ENCODE data around the gene EMCN.
"Not testable (repeated sequence)": the region's sequence is repeated elsewhere in the genome, so short reads cannot be mapped to it uniquely, and the experiment has no call there.

Gene EMCN, protein sequence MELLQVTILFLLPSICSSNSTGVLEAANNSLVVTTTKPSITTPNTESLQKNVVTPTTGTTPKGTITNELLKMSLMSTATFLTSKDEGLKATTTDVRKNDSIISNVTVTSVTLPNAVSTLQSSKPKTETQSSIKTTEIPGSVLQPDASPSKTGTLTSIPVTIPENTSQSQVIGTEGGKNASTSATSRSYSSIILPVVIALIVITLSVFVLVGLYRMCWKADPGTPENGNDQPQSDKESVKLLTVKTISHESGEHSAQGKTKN

DNA sequence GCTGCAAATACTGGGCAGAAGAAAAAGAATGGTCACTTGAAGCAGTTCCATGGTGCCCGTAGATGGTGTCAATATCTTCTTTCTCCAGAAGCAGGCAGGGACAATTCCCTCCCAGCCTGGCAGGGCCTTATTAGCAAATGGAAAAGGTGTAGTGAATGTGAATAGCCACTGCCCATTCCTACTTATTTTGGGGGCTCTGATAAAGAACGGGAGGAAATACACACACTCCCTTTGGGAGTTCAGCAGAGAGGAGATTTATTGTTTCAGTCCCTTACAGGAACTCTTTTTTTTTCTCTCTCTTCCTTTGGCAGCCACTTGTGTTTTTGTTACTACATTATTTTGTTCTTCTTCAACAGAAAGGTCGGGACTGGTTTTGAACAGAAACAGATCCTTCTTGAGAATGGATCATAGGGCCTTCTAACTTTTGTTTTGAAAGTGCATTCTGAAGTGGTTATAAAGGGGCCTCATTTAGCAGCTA lies at the start of gene EMCN:
Gene EMCN (minus strand): TSS at position 159 of the 478 bp plus-strand sequence. CDS start 108 bp downstream, at position 51.
- DNase-seq (ENCODE audit: low read depth), result no peak

DNA sequence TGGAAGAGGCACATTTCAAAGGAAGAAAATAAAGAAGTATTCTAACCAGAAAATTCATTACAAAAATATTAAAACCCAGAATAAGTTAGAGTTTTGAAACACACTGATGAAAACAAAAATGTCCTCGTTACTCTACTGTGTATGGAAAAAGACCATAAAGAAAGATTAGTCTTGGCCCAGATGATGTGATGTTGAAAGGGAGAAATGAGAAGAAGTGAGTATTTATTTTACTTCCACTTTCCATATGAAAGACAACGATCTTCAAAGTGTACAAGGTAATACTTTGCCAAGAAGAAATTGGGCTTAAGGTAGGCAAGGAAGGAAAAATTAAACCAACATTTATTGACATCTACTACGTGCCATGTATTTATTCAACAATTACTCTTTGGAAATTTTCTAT lies 48.6 kb upstream of the EMCN start:
- no peak for DNase-seq (ENCODE audit: low read depth)

DNA sequence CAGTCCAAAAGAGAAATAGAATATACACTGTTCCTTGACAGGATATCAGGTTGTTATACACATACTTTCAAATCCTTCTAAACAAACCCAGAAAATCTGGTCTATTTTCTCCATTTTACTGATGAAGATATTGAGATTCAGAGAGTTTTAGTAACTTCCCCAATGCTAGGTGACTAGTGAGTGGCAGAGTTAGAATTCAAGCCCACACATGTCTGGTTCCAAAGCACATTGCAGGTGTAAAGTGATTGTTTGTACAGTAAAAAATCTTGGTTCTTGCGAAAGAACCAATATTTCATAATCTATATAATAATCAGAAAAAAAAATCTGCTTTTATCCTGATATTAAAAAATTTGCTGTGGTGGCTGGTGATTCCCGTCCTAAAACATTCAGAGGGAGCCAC lies 39.5 kb upstream of the EMCN start:
- no peak for DNase-seq (ENCODE audit: low read depth)

DNA sequence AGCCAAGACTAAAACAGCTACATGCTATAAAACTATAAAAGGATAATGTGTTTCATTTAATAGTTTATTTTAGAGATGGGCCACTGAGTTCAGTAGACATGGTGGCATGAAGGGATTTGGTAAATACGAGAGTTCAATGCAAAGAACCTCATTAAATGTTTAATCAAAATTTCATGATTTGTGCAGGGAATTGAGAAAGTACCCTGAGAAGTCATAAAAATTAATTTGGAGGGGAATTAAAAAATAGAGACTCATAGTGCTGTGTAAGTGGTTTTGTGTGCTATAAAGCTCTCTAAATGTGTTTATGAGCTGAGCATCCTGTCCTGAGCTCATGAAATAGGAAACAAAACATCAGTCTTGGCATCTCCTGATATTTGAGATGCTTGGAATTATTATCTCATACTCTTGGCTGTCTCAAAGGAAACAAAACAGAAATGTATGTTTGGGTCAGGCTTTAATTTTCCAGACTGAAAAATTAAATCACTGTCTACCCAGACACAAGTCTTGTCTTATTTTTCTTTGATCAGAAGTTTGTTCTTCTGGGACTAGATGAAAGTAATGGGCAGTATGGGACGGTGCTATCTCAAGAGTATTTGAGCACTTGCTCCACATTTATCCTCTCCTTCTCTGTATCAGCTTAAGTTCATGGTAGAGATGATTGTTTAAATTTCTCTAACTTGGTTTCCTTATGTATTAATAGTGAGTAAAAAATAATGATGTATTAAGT lies 38.0 kb upstream of the EMCN start:
- DNase-seq (ENCODE audit: low read depth), result no peak

DNA sequence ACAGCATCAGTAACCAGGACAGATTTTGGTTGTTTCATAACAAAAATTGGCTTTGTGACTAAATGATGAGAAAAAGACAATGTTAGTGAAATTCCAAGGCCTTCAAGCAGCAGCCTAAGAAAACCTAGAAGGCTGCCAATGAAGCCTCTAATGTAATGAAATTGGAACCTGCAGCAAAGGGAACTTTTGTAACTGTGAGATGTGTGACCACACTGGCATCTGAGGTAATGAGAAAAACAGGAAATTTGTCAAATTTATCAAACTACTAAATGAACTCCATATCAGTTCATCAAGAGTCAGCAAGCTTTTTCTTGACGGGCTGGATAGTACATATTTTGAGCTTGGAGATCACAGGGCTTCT lies 30.4 kb upstream of the EMCN start:
- no peak for DNase-seq (ENCODE audit: low read depth)

DNA sequence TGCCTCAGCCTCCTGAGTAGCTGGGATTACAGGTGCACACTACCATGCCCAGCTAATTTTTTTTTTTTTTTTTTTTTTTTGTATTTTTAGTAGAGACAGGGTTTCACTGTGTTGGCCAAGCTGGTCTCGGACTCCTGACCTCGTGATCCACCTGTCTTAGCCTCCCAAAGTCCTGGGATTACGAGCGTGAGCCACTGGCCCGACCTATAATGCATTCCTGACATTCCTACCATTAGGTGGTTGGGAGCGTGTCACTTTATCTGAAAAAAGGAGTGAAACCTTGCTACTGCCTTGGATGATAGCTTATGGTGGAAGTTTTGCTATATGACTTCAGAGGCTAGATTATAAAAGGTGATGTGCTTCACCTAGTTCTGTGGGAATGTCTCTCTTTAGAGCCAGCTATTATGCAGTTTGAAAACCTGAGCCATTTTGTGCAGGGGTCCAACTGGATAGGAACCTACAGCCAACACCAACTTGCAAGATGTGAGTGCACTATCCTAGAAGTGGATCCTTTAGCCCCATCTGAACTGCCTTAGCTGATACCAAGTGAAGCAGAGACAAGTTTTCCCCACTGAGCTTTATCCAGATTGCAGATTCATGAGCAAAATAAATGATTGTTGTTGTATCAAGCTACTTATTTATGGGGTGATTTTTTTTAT lies 29.8 kb upstream of the EMCN start:
- DNase-seq (ENCODE audit: low read depth), result no peak

DNA sequence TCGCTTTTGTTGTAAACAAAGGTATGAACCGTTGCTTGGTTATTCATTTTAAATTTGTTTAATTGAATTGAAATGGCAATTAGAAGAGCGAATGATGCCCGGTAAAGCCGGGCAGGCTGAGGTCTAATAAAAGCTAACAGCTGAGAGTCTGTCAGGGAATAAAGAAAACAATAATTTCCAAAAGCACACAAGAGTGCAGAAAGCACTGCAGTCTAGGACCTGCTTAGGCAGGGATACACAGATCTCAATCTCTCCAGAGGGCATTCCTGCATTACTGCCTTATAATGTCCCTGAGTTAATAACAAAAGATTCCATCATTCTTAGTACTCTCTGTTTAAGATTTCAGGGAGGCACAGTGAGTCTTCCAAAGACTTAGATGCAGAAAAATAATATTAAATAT lies 27.6 kb upstream of the EMCN start:
- no peak for DNase-seq (ENCODE audit: low read depth)

DNA sequence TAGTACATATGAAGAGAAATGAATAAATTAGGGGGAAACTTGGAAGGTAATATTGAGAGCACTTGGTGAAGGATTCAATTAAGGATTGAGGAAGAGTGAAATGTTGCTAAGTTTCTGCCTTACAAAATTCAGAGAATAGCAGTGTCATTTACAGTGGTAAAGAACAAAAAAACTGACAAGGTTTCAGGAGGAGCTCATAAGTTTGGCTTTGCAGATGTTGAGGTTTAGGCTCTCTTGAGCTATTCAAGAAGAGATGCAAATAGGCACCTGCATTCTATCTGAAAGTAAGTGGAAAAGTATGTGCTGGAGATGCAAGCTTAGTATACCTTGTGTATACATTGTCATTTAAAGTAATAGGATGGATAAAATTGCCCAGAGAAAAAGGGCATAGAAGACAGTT lies 22.3 kb upstream of the EMCN start:
- no peak for DNase-seq (ENCODE audit: low read depth)

DNA sequence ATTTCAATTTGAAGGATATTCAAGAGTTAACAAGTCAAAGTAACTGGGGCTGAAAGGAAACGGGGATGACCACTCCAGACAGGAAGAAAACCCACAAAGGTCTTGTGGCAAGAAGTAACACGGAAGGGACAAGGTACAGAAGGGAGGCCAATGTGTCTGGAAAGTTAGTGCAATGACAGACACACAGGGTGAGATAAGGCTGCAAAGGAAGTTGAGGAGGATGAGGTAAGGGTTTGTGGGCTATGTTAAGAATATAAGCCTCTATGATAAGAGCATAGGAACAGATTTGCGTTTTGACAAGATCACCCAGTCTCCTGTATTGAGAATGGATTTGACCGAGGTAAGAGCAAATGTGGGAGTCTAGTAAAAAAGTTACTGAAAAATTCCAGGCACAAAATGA lies 21.9 kb upstream of the EMCN start:
- no peak for DNase-seq (ENCODE audit: low read depth)

DNA sequence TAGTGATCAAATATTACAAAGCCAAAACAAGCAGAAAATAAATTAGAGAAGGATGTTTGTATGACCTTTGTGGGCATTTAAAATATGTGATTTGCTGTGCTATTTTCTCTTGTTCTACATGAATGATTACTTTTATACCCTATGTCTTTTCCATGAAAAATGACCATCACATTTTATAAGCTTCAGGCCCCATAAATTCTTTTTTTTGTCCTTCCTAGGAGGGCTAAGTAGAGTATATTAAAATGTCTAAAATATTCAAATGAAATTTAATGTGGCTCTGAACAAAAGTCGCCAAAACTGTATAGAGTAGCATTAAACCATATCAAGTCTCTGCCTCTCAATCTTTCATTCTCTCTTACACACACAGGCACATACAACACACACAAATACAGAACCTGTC lies 15.9 kb upstream of the EMCN start:
- no peak for DNase-seq (ENCODE audit: low read depth)

DNA sequence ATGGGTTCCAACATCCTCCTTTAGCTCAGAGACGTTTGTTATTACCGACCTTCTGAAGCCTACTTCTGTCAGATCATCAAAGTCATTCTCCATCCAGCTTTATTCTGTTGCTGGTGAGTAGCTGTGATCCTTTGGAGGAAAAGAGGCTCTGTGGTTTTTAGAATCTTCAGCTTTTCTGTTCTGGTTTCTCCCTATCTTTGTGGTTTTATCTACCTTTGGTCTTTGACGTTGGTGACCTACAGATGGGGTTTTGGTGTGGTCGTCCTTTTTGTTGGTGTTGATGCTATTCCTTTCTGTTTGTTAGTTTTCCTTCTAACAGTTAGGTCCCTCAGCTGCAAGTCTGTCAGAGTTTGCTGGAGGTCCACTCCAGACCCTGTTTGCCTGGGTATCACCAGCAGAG lies 12.3 kb upstream of the EMCN start:
- DNase-seq (ENCODE audit: low read depth), result not testable (repeated sequence)

DNA sequence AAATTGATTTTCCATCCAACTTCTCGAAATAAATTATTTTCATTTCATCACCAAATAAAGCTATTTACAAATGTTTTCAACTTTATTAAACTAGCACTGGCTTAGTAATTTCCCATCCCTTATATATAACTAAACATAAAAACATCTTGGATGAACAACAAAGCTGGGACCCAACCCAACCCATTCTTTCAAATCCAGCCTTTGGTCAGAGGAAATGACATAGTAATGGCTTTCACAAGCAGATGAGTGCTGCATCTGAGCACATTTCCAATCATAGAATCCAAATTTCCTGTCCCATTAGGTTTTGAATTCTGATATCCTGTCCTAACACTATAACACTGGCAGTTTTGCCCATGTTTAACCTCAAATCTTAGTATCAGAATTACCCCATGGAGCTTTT lies 7.9 kb upstream of the EMCN start:
- DNase-seq (ENCODE audit: low read depth), result no peak

DNA sequence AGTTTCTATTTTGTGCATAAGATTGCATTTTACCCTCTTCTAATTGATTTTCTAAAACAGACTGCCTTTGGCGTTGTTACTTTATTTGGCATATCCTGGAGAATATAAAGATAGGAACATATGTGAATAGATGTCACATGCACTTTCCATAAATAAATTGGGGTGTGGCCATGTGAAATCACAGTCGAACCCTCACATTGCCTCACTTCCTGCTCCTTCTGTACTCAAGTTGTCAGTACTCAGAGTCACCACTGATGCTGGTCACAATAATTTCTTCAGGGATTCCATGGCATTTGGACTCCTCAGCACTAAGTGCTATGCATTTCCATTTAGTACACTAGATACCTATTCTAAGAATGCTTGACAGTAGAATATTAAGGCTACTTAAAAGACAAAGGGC lies 1.4 kb upstream of the EMCN start:
- DNase-seq (ENCODE audit: low read depth), result no peak

DNA sequence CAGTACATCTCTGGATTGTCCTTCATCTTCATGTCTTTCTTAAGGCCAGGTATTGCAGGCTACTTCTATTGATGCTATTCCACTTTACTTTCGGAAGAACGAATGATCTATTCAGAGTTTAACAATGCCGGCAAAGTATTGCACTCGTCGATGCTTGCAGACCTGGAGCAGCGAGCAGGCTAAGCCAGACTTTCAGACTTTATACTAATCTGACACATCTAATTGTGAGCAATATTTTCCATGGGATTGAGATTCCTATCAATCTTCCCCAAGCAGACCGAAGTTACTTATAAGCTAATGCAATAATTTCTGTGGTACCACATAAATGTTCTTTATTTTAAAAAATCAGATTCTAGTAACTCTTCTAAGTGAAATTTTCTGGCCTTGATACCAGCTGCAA lies 1.6 kb downstream of the EMCN start:
- DNase-seq (ENCODE audit: low read depth), result no peak

DNA sequence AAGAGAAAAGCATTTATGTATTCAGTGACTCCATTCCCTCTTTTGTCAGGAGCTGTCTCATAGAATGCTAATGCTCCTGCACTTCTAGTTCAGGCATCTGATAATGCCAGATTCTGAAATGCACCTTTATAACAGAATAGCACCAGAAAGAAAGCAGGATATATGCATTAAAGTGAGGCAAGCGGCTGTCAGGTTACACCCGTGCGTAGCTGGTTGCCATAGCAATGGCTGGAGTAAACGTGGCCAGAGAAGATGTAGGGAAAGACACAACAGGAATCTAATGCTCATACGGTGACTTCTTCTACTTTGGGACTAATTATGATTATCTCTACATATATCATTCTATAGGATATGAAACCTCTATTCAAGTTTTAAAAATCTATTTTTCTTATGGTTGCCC lies 5.9 kb downstream of the EMCN start:
- DNase-seq (ENCODE audit: low read depth), result no peak

DNA sequence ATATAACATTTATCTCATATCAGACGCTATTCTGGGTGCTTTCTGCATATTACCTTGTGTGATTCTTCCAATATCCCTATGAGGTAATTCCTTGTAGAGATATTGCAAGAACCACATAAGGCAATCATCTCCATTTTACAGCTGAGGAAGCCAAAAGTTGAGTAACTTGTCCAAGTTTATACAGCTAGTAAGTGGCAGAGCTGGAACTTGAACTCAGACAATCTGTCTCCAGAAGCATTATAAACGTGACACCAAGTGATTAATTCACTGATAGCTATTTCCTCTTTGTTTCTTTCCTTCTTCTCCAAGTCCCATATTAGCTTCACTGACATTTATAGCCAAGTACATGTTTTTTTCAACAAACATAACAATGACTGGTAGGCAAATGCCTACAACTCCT lies 7.3 kb downstream of the EMCN start:
- DNase-seq (ENCODE audit: low read depth), result no peak

DNA sequence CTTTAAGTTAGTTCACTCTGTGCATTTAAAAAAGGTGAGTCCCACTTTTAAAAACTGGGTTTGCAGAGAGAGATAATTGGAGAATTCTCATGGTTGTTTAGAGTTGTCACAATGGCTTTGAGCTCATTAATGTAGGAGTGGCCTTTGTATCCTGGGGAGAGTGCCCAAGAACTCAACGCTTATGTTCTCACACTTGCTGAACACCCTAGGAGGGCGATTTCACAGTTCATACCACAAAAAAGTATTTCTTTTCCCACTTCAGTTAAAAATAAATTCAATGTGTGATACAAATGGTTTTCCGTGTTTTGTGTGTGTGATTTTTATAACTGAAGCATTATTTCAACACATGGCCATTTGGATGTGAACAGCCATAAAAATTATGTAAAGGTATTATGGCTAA lies 8.4 kb downstream of the EMCN start:
- DNase-seq (ENCODE audit: low read depth), result no peak

DNA sequence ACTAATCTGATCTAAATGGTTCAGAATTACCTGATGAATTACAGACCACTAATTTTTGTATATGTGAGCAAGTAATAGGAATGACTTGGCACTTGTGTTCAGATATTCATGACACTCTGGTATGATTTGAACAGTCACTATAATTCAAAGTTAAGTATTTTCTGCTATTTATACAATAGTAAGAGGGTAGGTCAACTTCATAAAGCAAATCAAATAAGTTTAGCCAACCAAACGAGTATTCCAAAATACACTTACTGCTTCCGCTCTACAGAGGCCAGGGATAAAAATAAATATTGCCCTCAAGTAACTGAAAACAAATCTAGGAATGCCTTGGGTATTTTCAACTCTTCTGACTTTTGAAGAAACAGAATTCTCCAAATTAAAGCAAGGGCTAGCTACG lies 9.1 kb downstream of the EMCN start:
- no peak for DNase-seq (ENCODE audit: low read depth)

DNA sequence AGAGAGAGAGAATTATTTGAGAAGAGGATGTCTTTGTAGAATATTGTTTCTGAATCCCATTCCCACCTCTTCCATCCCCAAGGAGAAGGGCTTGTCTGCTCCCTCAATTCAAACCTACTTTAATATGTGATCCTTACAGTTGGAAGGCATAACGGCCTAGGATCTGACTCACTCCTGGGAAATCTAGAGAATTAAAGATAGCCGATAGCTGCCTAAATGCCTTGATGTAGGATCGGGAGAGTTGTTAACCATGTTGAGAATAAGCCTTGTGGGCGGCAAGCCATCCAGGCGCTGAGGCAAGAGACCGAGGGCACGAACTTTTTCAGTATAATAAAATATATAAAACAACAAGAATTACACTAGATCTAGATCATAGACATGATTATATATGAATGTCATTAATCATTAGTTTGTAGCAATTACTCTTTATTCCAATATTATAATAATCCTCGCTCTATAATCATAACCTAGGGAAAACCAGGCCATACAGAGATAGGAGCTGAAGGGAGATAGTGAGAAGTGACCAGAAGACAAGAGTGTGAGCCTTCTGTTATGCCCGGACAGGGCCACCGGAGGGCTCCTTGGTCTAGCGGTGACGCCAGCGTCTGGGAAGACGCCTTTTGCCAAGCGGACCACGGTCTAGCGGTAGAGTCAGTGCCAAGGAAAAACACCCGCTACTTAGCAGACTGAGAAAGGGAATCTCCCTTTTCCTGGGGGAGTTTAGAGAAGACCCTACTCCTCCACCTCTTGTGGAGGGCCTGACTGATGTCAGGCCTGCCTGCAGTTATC lies 13.5 kb downstream of the EMCN start:
- no peak for DNase-seq (ENCODE audit: low read depth)

DNA sequence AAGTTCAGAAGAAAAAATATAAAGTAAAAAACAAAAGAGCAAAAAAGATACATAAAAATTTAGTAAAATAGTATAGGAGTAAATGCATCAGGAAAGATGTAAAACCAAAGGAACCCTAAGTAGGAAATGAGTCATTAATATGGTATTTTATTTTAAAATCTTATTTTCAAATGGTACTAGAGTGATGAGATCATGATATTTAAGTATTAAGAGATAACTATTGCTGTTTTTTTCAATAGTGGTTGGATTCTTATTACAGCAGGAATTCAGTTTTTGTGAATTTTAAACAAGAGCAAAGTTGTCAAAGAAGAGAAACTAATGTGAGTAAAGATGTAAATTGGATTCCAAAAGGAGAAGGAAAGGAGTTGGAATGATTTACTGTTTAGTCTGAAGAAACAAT lies 20.0 kb downstream of the EMCN start:
- no peak for DNase-seq (ENCODE audit: low read depth)

DNA sequence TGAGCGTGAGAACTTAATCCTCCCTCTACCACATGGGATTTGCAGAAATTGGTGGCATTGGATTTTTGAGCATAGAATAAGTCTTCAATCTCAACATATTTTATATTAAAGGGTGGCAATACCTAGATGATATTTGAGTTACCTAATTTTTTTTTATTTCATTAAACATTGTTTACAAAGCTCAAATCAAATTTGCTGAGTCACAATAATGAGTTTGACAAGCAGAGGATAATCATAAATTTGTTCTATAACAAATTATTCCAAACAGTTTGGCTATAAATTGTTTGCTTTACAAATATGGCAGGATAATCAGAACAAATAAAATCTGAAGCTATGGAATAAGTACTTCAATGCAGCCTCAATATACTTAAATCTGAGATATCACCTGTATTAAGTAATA lies 22.7 kb downstream of the EMCN start:
- no peak for DNase-seq (ENCODE audit: low read depth)

DNA sequence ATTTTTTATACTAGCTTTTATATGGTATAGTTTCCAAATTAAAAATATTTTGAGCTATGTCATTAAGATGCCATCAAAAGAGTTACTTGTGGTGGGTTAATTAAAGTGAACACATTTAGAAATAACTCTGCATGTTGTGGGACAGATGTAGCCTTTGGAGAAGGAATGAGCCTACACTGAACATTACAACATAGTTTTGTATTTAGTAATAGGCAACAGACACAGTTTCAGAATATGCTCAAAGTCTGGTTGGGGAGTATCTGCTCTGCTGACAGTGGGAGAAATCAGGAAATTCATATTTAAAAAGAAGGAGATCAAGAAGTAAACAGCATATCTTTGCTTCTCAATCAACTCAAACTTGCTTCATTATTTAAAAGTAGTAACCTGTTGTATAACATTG lies 23.7 kb downstream of the EMCN start:
- DNase-seq (ENCODE audit: low read depth), result no peak

DNA sequence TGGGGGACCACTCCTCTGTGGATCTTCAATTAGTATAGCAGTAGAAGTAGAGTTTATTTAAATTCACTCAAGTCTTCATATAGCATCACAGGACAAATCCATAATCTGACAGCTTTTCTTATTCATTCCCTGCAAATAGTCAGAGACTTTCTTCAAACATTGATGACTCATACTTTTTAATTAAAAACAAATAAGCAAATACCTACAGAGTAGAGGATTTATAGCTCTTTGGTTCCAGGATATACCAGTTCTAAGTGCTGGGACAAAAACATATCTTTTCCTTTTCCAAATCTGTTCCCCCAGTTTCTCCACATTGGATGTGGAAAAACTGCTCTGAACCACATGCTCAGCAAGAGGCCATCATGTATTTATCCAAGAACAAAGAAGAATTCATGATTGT lies 24.1 kb downstream of the EMCN start:
- DNase-seq (ENCODE audit: low read depth), result no peak
